PC-9 (cell line): Measurements from ENCODE around the gene VKORC1. TPM values are rescaled to one million over a fixed set of nuclear protein-coding genes. Genes with fewer than 3 reads are reported as not detected.

Source experiments
- BruUV-seq: library from RNA; stranded (reverse); fragments of 400-500 nt; replicated peaks from 2 replicates; lab custom pipeline; 2021; lab: Mats Ljungman, UMichigan
- CTCF ChIA-PET: fragments of 300-600 bp; sonication (Branson Sonifier 250); formaldehyde crosslinking; loops from one replicate; lab custom pipeline; 2022; ENCODE audit warnings: antibody characterized with exemption; lab: Charles Lee
- POLR2A ChIA-PET: fragments of 300-600 bp; sonication (Branson Sonifier 250); formaldehyde crosslinking; loops from one replicate; lab custom pipeline; 2022; ENCODE audit warnings: antibody characterized with exemption; ENCODE audit not compliant: unreplicated experiment; lab: Charles Lee
- DNase-seq, 2 experiments: peaks; one replicate each; pipeline versions ENCODE4 v3.0.0 to v3.0.0-alpha.2; 2015 to 2022; ENCODE audit warnings: mixed read lengths in 1 of 2
- H2AFZ ChIP-seq: fragments of 200-600 bp; sonication (generic); 2 replicates; pipeline ENCODE4 v1.8.1; 2017; ENCODE audit warnings: antibody characterized with exemption
- H3F3A ChIP-seq: fragments of 200-600 bp; sonication (generic); 2 replicates; pipeline ENCODE4 v1.8.1; 2017; ENCODE audit warnings: antibody characterized with exemption, mild to moderate bottlenecking, low read depth; ENCODE audit not compliant: insufficient read depth
- H3K27ac ChIP-seq: fragments of 200-600 bp; sonication (generic); 2 replicates; pipeline ENCODE4 v1.6.1; 2016; ENCODE audit warnings: mixed run types
- H3K27me3 ChIP-seq: fragments of 200-600 bp; sonication (generic); 2 replicates; pipeline ENCODE4 v1.6.1; 2016; ENCODE audit warnings: low read depth, mixed run types; ENCODE audit not compliant: insufficient read depth
- H3K36me3 ChIP-seq: fragments of 200-600 bp; sonication (generic); 2 replicates; pipeline ENCODE4 v1.6.1; 2016; ENCODE audit warnings: low read depth, mixed run types
- H3K4me1 ChIP-seq: fragments of 200-600 bp; sonication (generic); replicated peaks from 2 replicates; pipeline ENCODE4 v1.6.1; 2016; ENCODE audit warnings: mixed run types; ENCODE audit not compliant: insufficient read depth
- H3K4me2 ChIP-seq: fragments of 200-600 bp; sonication (generic); 2 replicates; pipeline ENCODE4 v1.6.1; 2017; ENCODE audit warnings: mixed run types
- H3K4me3 ChIP-seq: fragments of 200-600 bp; sonication (generic); 2 replicates; pipeline ENCODE4 v1.6.1; 2016; ENCODE audit warnings: mixed run types
- H3K79me2 ChIP-seq: fragments of 200-600 bp; sonication (generic); 2 replicates; pipeline ENCODE4 v1.6.1; 2017; ENCODE audit warnings: low read depth, mixed run types
- H3K9me2 ChIP-seq: fragments of 200-600 bp; sonication (generic); 2 replicates; pipeline ENCODE4 v1.8.1; 2017; ENCODE audit warnings: mild to moderate bottlenecking; ENCODE audit not compliant: insufficient read depth
- H3K9me3 ChIP-seq: fragments of 200-600 bp; sonication (generic); 2 replicates; pipeline ENCODE4 v1.8.1; 2016; ENCODE audit warnings: low read depth; ENCODE audit not compliant: insufficient read depth
- H4K20me1 ChIP-seq: fragments of 200-600 bp; sonication (generic); 2 replicates; pipeline ENCODE4 v1.8.1; 2017; ENCODE audit not compliant: insufficient read depth
- EZH2 ChIP-seq: fragments of 200-600 bp; sonication (generic); IDR thresholded peaks from 2 replicates; pipeline ENCODE4 v1.8.0; 2017; ENCODE audit warnings: antibody characterized with exemption, low read depth
- intact Hi-C: fragments of 100-400 bp; cut with micrococcal nuclease; formaldehyde crosslinking; loops from one replicate; pipeline ENCODE4 v1.10.0; 2022; ENCODE audit not compliant: unreplicated experiment
- total RNA-seq: library from RNA; stranded (reverse); gene quantifications from 2 replicates; pipeline ENCODE4 v1.2.3, GENCODE V29; 2021
- TF ChIP-seq, protein P1 (sequence below): fragments of 200-600 bp; sonication (generic); conservative IDR thresholded peaks from 2 replicates; pipeline ENCODE4 v1.6.1; 2017; ENCODE audit warnings: mixed run types, antibody characterized with exemption, mild to moderate bottlenecking, moderate library complexity

VKORC1 gene
- total RNA-seq, 1 experiment from 2014 or later = 46.0 TPM

- Histone ChIP-seq H3K9me2 (no peaks in the 10 kb centered on the region), H3K4me2 (no peak overlapping the region), H3K4me1 (peaks cover 9% of the 10 kb centered on the region), H3F3A (peaks cover 21% of the 10 kb centered on the region; the same call in 1 of the 2 replicates), H4K20me1 (peaks cover 38% of the 10 kb centered on the region), H3K79me2 (peaks cover 38% of the 10 kb centered on the region), H3K9me3 (no peaks in the 10 kb centered on the region), H3K36me3 (peaks cover 5% of the 10 kb centered on the region), H2AFZ (no peak overlapping the region), H3K27me3 (no peaks in the 10 kb centered on the region), H3K27ac (no peak overlapping the region), H3K4me3 (no peak overlapping the region)
- no peak for DNase-seq
- no TSS peak for BruUV-seq
- CTCF ChIA-PET = no interaction called here
- no peak for TF ChIP-seq EZH2
- TF ChIP-seq, protein P1, sequence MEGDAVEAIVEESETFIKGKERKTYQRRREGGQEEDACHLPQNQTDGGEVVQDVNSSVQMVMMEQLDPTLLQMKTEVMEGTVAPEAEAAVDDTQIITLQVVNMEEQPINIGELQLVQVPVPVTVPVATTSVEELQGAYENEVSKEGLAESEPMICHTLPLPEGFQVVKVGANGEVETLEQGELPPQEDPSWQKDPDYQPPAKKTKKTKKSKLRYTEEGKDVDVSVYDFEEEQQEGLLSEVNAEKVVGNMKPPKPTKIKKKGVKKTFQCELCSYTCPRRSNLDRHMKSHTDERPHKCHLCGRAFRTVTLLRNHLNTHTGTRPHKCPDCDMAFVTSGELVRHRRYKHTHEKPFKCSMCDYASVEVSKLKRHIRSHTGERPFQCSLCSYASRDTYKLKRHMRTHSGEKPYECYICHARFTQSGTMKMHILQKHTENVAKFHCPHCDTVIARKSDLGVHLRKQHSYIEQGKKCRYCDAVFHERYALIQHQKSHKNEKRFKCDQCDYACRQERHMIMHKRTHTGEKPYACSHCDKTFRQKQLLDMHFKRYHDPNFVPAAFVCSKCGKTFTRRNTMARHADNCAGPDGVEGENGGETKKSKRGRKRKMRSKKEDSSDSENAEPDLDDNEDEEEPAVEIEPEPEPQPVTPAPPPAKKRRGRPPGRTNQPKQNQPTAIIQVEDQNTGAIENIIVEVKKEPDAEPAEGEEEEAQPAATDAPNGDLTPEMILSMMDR = no peak
- POLR2A ChIA-PET = no interaction called here
- intact Hi-C loops = no loop called here
These were observed 16.8 kb downstream of the VKORC1 start for GRCh38 chr16:31077592-31078396.

DNA sequence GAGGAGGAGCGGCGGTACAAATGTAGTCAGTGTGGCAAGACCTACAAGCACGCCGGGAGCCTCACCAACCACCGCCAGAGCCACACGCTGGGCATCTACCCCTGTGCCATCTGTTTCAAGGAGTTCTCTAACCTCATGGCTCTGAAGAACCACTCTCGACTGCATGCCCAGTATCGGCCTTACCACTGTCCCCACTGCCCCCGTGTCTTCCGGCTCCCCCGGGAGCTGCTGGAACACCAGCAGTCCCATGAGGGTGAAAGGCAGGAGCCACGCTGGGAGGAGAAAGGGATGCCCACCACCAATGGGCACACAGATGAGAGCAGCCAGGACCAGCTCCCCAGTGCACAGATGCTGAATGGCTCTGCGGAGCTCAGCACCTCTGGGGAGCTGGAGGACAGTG, 17.6 kb downstream of the VKORC1 start:
- Histone ChIP-seq H3K36me3 (peaks cover 5% of the 10 kb centered on the region), H3K4me3 (no peak overlapping the region), H3K4me1 (peaks cover 14% of the 10 kb centered on the region), H3K79me2 (peaks cover 46% of the 10 kb centered on the region), H3K27me3 (no peaks in the 10 kb centered on the region), H4K20me1 (peaks cover 30% of the 10 kb centered on the region), H3F3A (peaks cover 14% of the 10 kb centered on the region; the same call in 1 of the 2 replicates), H2AFZ (no peak overlapping the region), H3K9me2 (no peaks in the 10 kb centered on the region), H3K27ac (no peak overlapping the region), H3K9me3 (no peaks in the 10 kb centered on the region), H3K4me2 (no peak overlapping the region)
- BruUV-seq = no TSS peak
- ChIA-PET CTCF (no interaction called here), POLR2A (no interaction called here)
- intact Hi-C loops = no loop called here
- TF ChIP-seq, protein P1 = no peak
- no peak for TF ChIP-seq EZH2
- DNase-seq = no peak

DNA sequence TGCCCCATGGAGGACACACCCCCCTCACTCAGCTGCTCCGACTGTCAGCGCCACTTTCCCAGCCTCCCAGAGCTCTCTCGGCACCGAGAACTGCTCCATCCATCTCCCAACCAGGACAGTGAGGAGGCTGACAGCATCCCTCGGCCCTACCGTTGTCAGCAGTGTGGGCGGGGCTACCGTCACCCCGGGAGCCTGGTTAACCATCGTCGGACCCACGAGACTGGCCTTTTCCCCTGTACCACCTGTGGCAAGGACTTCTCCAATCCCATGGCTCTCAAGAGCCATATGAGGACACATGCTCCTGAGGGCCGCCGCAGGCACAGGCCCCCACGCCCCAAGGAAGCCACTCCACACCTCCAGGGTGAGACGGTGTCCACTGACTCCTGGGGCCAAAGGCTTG, 18.3 kb downstream of the VKORC1 start:
- ChIA-PET POLR2A (no interaction called here), CTCF (no interaction called here)
- H3K79me2 ChIP-seq = peaks cover 53% of the 10 kb centered on the region

More for the DNA sequence above, 18.3 kb downstream of the VKORC1 start:
- peaks cover 24% of the 10 kb centered on the region for H4K20me1 ChIP-seq
- TF ChIP-seq, protein P1 = no peak
- no peak for TF ChIP-seq EZH2
- H3K4me3 ChIP-seq = no peak overlapping the region
- H3K27ac ChIP-seq = no peak overlapping the region
- DNase-seq = no peak
- no peak overlapping the region for H2AFZ ChIP-seq
- intact Hi-C loops = no loop called here
- no peaks in the 10 kb centered on the region for H3K9me2 ChIP-seq
- peaks cover 9% of the 10 kb centered on the region; the same call in 1 of the 2 replicates for H3F3A ChIP-seq
- peaks cover 20% of the 10 kb centered on the region for H3K4me1 ChIP-seq
- H3K36me3 ChIP-seq = peaks cover 5% of the 10 kb centered on the region
- H3K4me2 ChIP-seq = no peak overlapping the region
- BruUV-seq = no TSS peak
- H3K9me3 ChIP-seq = no peaks in the 10 kb centered on the region
- no peaks in the 10 kb centered on the region for H3K27me3 ChIP-seq
